Thoracic aorta (tissue), 2 donors: ENCODE results near the gene LDLRAD3. TPM values are rescaled to one million over a fixed set of nuclear protein-coding genes. Genes with fewer than 3 reads are reported as not detected.

Experiments used
- ATAC-seq: fragments of 150-250 bp; one replicate; pipeline ENCODE4 v1.8.0; 2017; ENCODE audit warnings: low read depth; ENCODE audit not compliant: insufficient number of reproducible peaks, low FRiP score
- DNase-seq: peaks from one replicate; pipeline ENCODE4 v3.0.0-alpha.2; 2020; ENCODE audit warnings: low spot score
- H3K27ac ChIP-seq, 2 donors: fragments of 200-600 bp; sonication (generic); 1 replicate in 1 of 2; 2 replicates in 1 of 2; pipeline ENCODE4 v1.5.1; 2016; ENCODE audit warnings: mild to moderate bottlenecking in 2 of 2, moderate library complexity in 2 of 2
- H3K27me3 ChIP-seq: fragments of 200-600 bp; sonication (generic); replicated peaks from 2 replicates; pipeline ENCODE4 v1.6.0; 2016; ENCODE audit warnings: mild to moderate bottlenecking; ENCODE audit not compliant: insufficient read depth
- H3K36me3 ChIP-seq: fragments of 200-600 bp; sonication (generic); one replicate; pipeline ENCODE4 v1.5.1; 2016
- H3K4me1 ChIP-seq, 2 donors: fragments of 200-600 bp; sonication (generic); 1 replicate in 1 of 2; 2 replicates in 1 of 2; pipeline versions ENCODE4 v1.5.1 to v1.6.0; 2016; ENCODE audit warnings: low read depth in 2 of 2, mild to moderate bottlenecking in 1 of 2; ENCODE audit not compliant: control insufficient read depth in 1 of 2
- H3K4me3 ChIP-seq: fragments of 200-600 bp; sonication (generic); 2 replicates; pipeline ENCODE4 v1.5.1; 2016; ENCODE audit warnings: mild to moderate bottlenecking
- H3K9me3 ChIP-seq: fragments of 200-600 bp; sonication (generic); 2 replicates; pipeline ENCODE4 v1.5.1; 2016
- CTCF ChIP-seq: fragments of 200-600 bp; sonication (generic); IDR thresholded peaks from one replicate; pipeline ENCODE4 v1.5.1; 2019; ENCODE audit warnings: antibody characterized with exemption
- total RNA-seq, 2 donors: library from RNA; depleted of rRNA; stranded (reverse); fragments of >200 nt; gene quantifications; one replicate each; pipeline versions ENCODE4 v1.1.0 to v1.2.3, GENCODE V29; 2016

The LDLRAD3 gene
- total RNA-seq, 2 donors from 2014 or later: 6.1 to 17.2 TPM

- no peak for DNase-seq
- Histone ChIP-seq H3K27me3 (no peaks in the 10 kb centered on the region), H3K9me3 (no peaks in the 10 kb centered on the region), H3K27ac (no peak overlapping the region), H3K4me3 (no peak overlapping the region), H3K36me3 (no peaks in the 10 kb centered on the region), H3K4me1 (peaks cover 13 to 36% of the 10 kb centered on the region in 2 donors)
- ATAC-seq: no peak
- TF ChIP-seq CTCF: no peak
Measured at GRCh38 chr11:36033936-36034335, 90.1 kb downstream of the LDLRAD3 start.

- peaks cover 13 to 36% of the 10 kb centered on the region in 2 donors for H3K4me1 ChIP-seq
- no peak overlapping the region for H3K4me3 ChIP-seq
- no peaks in the 10 kb centered on the region for H3K27me3 ChIP-seq
- H3K36me3 ChIP-seq: no peaks in the 10 kb centered on the region
- TF ChIP-seq CTCF: no peak
- no peaks in the 10 kb centered on the region for H3K9me3 ChIP-seq
- H3K27ac ChIP-seq: no peak overlapping the region
- DNase-seq (no peak), ATAC-seq (no peak)
Measured at GRCh38 chr11:36034551-36035331, 90.9 kb downstream of the LDLRAD3 start.

GRCh38 chr11:36035454-36035853, 91.6 kb downstream of the LDLRAD3 start:
- Histone ChIP-seq H3K27ac (no peak overlapping the region), H3K9me3 (no peaks in the 10 kb centered on the region)

GRCh38 chr11:36035999-36036398, 92.1 kb downstream of the LDLRAD3 start:
- DNase-seq: no peak
- ATAC-seq: no peak
- Histone ChIP-seq H3K27me3 (no peaks in the 10 kb centered on the region), H3K4me3 (no peak overlapping the region), H3K9me3 (no peaks in the 10 kb centered on the region), H3K36me3 (no peaks in the 10 kb centered on the region), H3K4me1 (peaks cover 13 to 27% of the 10 kb centered on the region in 2 donors), H3K27ac (no peak overlapping the region)
- TF ChIP-seq CTCF: no peak

More at GRCh38 chr11:36035454-36035853, 91.6 kb downstream of the LDLRAD3 start:
- H3K27me3 ChIP-seq: no peaks in the 10 kb centered on the region
- peaks cover 13 to 32% of the 10 kb centered on the region in 2 donors for H3K4me1 ChIP-seq
- no peak overlapping the region for H3K4me3 ChIP-seq
- TF ChIP-seq CTCF: no peak
- DNase-seq (no peak), ATAC-seq (no peak)
- H3K36me3 ChIP-seq: no peaks in the 10 kb centered on the region

- H3K4me3 ChIP-seq: no peak overlapping the region
- TF ChIP-seq CTCF: no peak
- H3K4me1 ChIP-seq: peaks cover 8 to 19% of the 10 kb centered on the region in 2 donors
- H3K9me3 ChIP-seq: no peaks in the 10 kb centered on the region
- H3K36me3 ChIP-seq: no peaks in the 10 kb centered on the region
- ATAC-seq: no peak
- H3K27ac ChIP-seq: no peak overlapping the region
- no peak for DNase-seq
- no peaks in the 10 kb centered on the region for H3K27me3 ChIP-seq
Measured at GRCh38 chr11:36037031-36037430, 93.2 kb downstream of the LDLRAD3 start.
